GM18868 (cell line): ENCODE results near the gene PCNX2.
"Not testable (repeated sequence)": the region's sequence is repeated elsewhere in the genome, so short reads cannot be mapped to it uniquely, and the experiment has no call there.

ENCODE experiments used
- ATAC-seq: cut with Tn5 transposase; IDR thresholded peaks from one replicate; pipeline ENCODE4 v1.9.1; 2021; ENCODE audit warnings: mild to moderate bottlenecking, moderate library complexity; ENCODE audit not compliant: unreplicated experiment

Gene PCNX2

GRCh38 chr1:233080827-233081226 is 214.7 kb downstream of the PCNX2 start:
- ATAC-seq: not testable (repeated sequence)

GRCh38 chr1:233080286-233080685 is 215.2 kb downstream of the PCNX2 start:
- no peak for ATAC-seq

DNA sequence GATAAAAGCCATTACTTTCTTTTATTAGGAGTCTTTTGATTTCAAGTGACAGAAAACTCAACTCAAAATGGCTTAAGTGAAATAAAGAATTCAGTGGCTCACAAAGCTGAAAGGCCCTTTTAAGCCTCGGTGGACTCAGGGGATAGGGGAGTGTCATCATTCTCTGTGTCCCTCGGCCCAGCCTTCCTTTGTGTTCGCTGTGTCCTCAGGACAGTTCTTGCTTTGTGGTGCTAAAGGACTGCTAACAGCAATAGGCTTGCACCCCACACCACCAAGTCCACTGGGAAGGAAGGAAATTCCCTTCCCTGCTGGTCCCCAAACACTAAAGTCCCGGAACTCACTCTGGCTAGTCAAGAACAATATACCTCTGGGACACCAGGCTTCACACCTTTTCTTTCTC is 216.0 kb downstream of the PCNX2 start:
- no peak for ATAC-seq

- ATAC-seq: no peak
Observed at GRCh38 chr1:233078396-233078795, 217.1 kb downstream of the PCNX2 start.

GRCh38 chr1:233075915-233076295 is 219.6 kb downstream of the PCNX2 start:
- ATAC-seq: no peak

- ATAC-seq: no peak
Observed at GRCh38 chr1:233066087-233066486, 229.4 kb downstream of the PCNX2 start.

DNA sequence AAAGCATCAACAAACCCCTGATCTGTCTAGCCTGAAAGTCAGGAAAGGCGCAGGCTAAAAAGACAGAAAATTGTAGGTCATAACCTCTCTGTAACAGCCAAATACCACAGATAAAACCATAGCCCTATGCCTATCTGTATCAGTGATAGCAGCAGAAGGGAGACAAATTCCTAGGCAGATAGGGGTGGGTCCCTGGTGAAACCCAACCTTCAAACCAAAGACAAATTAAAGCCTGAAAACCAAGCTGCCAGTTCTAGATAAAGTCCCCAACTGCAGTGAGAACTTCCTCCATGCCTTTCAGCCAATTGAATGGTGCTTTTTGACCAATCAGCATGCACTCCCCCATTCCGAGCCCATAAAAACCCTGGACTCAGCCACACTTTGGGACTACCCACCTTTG is 229.8 kb downstream of the PCNX2 start:
- no peak for ATAC-seq

- ATAC-seq: no peak
Observed at GRCh38 chr1:233064988-233065387, 230.5 kb downstream of the PCNX2 start.

DNA sequence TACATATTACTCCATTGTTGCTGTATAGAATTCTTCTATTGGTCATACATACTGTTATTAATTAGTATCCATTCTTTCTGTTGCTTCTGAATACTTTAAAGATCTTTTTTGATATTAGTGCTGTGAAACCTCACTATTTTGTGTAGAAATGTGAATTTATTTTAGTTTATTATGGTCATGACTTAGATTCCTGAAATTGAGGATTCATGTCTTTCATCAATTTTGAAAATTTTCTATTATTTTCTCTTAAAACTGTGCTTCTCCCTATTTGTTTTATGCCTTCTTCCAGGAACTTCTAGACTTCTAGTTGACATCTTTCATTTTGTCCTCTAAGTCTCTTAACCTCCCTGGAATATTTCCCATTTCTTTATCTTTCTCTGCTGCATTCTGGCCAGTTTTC is 232.1 kb downstream of the PCNX2 start:
- ATAC-seq: no peak

DNA sequence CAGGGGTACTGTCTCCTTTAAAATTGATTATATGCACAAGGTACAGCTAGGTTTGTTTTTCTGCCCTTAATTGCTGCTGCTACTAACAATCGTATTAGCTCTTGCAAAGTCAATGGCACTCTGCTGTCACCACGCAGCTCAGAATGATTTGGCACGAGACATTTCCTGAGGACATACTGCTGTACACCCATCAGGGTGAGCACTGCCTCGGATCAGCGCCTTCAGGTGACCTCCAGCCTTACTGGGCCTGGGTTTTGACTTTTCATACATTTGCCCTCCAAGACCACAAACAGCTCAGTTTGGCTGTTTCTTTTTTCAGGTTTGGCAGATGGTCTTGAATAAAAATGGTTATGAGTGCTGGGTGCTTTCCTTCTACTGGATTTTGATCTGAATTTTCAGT is 234.3 kb downstream of the PCNX2 start:
- no peak for ATAC-seq

GRCh38 chr1:233060461-233060994 is 235.0 kb downstream of the PCNX2 start:
- ATAC-seq: no peak

DNA sequence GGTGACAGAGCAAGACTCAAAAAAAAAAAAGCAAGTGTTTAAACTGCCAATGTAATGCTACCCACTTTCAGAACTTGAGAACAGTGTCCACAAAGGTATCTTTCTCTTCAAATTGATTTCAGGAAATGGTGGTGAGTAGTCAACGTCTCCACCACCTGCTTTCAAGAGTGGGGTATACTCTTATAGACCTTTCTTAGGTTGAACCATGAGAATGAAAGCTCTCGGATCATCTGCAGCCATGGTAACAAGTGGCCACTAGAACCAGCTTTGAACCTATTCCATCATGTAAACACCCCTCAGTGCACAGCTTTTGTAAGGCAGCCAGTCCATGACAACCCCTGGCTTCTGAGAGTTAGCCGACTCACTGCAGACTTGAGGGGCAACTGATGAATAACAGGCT is 237.7 kb downstream of the PCNX2 start:
- no peak for ATAC-seq

DNA sequence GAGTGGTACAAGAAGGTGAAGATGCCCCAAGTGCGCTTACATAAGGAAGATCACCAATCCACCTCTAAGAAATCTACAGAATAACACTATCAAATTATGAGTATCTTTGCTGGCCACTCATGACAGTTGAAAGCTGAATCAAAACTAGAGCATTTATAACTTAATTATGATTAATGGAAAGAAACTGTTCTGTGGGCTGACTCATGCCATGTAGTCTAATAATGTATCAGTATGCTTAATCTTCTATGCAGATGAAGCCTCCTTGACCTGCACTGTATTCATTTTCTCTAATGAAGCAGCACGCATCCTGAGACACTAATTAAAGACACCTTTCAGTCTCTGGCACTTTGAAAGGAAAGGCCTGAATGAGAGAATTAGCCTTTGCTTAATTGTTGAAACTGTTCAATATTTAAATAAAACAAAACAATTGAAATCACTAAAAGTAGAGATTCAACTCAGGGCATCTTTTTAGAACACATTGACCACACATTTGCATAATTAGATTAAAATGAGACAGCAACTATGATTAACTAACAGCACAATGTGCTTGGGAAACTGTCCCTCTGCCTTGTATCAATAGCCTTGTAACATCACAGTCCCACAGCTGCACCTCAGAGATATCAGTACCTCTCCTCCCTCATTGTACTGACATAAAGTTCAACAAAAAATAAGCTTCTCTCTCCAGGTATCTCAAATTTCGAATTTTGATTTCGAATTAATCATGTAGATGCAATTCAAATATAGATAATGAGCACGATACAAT is 239.5 kb downstream of the PCNX2 start:
- ATAC-seq: no peak

DNA sequence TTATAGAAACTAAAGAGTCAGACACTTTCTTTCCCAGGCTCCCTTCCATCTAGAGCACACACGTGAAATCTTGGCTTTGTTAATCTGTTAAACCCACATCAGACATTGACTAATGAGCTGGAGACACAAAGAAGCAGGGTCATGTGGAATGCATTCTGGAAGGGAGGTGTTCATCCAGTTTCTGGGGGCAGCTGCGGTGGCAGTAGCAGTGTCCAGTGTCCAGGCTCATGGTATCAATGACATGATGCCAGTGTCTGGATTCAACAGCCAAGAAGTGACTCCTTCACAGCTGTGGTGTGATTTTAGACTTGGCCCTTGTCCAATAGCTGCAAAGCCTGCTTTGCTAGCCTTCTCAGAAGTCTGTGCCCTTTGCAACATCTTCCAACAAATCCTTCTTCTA is 249.9 kb downstream of the PCNX2 start:
- no peak for ATAC-seq

- peak; percentile 80 for ATAC-seq
Observed at GRCh38 chr1:233042834-233043233, 252.7 kb downstream of the PCNX2 start.

- ATAC-seq: no peak
Observed at GRCh38 chr1:233040494-233040893, 255.0 kb downstream of the PCNX2 start.

- ATAC-seq: no peak
Observed at GRCh38 chr1:233038581-233038980, 256.9 kb downstream of the PCNX2 start.

DNA sequence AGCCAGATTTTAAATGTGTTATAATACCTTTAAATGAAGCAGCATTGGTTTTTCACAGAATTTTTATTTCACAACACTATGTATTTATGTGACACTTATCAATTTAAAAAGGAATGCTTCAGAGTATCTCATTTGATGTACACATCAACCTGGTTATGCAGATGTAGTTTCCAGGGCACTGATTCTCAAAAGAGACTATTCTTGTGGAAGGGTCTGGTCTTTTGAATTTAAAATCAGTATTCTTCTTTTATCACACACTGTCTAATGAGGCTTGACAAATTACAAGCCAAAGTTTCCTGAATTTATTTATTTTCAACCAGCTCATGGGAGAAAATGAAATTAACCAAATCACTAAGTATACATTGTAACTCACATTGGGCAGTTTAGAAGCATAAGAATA is 257.7 kb downstream of the PCNX2 start:
- ATAC-seq: no peak

DNA sequence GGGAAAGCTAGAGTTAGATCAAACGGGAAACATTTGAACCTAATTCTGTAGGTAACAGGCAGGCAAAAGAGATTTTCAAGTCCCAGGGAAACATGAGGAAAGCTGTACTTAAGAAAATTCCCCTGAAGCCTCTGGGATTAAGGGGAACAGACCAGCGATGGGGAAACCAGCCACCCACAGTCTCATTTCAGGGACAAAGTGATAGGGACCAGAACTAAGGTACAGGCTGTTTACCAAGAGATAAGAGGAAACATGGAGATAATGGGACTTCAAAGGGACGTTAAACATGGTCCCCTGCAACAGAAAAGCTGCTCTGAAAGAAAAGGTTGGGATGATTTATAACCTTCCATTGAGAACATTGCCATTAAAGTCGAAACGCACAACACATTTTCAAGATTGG is 260.7 kb downstream of the PCNX2 start:
- ATAC-seq: no peak

GRCh38 chr1:233033361-233033760 is 262.2 kb downstream of the PCNX2 start:
- no peak for ATAC-seq

DNA sequence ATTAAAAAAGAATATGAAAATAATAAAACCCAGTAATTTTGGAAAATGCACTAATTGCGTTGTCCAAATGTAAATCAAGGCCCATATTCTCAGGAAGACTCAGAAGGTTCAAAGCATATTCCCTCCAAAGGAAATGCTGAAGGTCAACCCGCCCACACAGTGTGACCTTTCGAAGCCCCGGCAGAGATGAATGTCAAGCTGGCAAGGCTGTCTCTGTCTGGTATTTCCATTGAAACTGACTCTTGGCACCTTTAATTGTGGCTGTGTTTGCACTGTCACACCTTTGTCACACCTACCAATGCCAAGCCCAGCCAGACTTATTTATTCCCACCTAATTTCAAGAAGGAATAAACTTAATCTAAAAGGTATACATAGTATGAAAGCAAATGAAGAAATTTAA is 262.6 kb downstream of the PCNX2 start:
- no peak for ATAC-seq

- no peak for ATAC-seq
Observed at GRCh38 chr1:233031521-233031920, 264.0 kb downstream of the PCNX2 start.

- ATAC-seq: no peak
Observed at GRCh38 chr1:233027046-233027445, 268.5 kb downstream of the PCNX2 start.
